Activated gamma-delta T cell (primary cell): ENCODE measurements around the gene CCDC97.
"Not testable (repeated sequence)": the region's sequence is repeated elsewhere in the genome, so short reads cannot be mapped to it uniquely, and the experiment has no call there.

ENCODE experiments used
- DNase-seq: peaks from one replicate; lab custom pipeline; 2025; lab: John Stamatoyannopoulos, UW
- total RNA-seq, 2 donors: gene quantifications; one replicate each; lab custom pipeline; 2026; lab: John Stamatoyannopoulos, UW

CCDC97 gene
- total RNA-seq: 23.6 to 23.9 reads per million in 2 donors

- peak; percentile 72 for DNase-seq
Observed at GRCh38 chr19:41310033-41310831, at the start of gene CCDC97. Gene CCDC97, plus strand, starts transcription at chr19:41310172. Its CDS starts 139 bp downstream, at chr19:41310311.

GRCh38 chr19:41261474-41262190, 48.3 kb upstream of the CCDC97 start:
- no peak for DNase-seq

DNA sequence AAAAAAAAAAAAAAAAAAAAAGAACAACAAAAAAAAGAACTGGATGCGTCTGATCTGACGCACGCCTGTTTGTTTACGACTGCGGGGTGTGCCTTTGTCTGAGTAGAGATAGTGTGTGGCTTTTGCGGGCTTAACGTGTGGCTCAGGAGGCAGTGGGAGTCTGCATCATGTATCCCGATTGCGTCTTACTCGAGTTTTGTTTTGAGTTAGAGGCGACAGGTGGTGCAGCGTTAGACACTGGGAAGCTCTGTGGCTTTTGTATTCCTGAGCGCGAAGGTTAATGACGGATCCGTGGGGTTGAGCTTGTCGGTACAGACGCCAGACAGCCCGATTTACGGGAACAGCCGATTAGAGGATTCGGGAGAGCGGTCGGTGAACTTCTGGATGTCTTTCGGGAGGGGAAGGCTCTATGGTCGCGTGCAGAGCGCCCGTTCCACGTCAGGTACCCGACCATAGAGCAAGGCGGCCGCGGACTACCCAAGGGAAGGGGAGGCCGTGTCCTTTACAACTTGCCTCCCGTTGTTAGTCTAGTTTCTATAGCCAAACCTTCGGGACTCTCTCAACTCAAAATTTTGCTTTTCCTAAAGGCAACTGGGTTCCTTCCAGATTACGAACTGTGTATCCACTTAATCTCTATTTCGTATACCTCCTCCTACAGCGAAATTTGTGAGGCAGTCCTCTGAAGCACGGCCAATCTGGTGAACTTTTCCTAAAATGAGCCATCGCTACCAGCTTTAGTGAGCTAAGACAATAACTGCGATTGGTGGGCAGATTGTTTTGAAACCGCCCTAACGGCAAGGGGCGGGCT, 46.7 kb upstream of the CCDC97 start:
- DNase-seq: peak; percentile 32

DNA sequence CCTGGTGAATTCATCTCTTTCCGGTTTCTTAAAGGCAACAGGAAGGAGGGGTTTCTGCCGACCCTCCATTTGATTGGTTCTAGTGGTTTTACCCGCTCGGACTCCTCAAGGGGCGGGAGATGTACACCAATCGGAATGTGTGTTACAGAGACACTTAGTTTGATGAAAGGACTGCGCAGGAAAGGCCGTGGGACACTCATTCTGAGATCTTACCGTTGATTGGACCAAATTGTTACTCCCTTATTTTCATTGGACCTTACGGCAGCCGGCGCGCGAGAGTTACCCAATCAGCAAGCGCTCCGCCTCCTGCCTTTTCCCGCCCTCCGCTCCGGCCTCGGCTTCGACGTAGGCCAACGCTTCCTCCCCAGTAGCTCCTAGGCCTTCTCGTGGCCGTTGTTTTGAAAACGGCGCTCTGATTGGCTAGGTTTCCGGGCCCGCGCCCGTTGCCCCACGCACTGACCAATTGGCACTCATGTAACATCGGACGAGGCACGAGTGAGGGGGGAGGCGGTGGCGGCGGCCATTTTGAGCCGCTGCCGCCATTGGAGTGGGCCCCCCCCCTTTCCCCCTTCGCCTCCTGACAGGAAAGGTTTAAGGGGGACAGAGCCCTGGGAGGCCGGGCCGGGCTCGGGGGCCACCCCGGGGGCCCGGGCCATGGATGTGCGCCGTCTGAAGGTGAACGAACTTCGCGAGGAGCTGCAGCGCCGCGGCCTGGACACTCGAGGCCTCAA, 46.0 kb upstream of the CCDC97 start, which contains the start of gene HNRNPUL1:
HNRNPUL1 (plus strand) TSS at position 523 of the 731 bp plus-strand sequence; CDS start at position 655, 132 bp downstream.
- peak; percentile 89 for DNase-seq

DNA sequence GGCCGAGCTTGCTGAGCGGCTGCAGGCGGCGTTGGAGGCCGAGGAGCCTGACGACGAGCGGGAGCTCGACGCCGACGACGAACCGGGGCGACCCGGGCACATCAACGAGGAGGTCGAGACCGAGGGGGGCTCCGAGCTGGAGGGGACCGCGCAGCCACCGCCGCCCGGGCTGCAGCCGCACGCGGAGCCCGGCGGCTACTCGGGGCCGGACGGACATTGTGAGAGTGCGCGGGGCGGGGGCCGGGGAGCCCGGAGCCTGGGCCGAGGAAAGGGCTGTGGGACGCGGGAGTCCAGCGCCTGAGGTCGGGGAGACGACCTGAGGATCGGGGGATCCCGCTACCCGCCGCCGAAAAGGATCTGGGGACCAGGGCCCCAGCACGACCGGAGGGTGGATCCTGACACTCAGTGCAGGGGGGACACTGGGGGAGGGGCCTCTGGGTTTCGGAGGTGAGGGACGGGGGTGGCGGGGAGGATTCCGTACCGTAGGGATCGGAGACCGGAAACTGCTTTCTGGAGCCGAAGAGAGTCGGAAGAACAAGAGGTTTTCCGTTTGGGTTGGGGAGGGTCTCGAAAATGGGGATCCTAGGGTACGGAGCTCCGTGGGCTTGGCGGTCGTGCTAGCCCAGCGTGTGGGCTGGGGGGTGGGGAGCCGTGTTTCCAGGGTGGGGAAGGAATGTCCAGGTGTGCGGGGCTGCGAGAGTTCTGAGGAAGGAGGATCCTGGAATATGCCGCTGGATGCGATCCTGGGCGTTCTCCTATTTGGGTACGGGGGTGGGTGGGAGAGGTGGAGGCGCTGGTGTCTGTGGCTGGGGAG, 45.2 kb upstream of the CCDC97 start:
- peak; percentile 29 for DNase-seq

DNA sequence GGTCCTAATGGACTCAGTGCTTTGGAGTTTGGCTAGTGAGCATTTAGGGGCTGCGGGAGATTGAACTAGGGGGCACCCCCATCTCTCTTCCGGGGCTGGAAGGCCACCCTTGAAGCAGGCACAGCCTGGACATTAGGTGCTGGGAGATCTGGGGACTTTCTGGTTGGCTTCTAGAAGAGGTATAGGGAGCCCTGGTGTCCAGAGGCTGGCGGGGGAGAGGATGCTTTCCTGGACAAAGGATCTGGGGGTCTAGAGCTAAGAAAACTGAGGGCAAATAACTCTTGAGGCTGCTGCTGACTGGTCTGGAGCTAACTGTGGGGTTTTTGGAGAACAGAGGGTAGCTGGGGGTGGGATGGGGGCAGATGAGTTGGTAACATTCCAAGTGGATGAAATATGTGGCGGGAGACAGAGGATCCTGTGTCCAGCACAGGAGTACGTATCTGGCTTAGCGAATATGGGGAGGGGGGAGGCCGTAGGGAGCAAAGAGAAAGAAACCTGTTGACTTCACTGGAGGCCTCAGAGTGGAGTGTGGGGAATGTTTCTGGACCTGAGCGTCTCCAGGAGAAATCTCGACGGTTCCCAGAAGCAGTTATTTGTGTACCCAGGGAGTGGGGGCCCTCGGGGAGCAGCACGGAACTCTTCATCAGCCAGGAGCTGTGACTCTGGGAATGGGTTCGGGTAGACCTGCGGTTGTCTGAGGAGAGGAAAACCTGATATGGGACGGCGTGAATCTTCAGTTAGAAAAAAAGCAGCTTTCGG, 44.4 kb upstream of the CCDC97 start:
- DNase-seq: no peak

DNA sequence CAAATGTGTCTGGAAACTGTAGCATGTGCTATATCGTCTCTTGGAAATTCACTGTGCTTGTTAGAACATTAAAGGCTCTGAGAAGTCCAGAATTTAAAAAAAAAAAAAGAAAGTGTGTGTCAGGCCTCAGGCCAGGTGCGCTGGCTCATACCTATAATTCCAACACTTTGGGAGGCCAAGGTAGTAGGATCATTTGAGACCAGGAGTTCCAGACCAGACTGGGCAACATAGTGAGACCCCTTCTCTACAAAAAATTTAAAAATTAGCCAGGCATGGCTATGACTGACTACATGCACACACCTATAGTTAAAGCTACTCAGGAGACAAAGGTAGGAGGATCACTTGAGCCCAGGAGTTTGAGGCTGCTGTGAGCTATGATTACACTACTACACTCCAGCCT, 40.9 kb upstream of the CCDC97 start:
- DNase-seq: no peak

- DNase-seq: no peak
Observed at GRCh38 chr19:41269571-41269970, 40.4 kb upstream of the CCDC97 start.

DNA sequence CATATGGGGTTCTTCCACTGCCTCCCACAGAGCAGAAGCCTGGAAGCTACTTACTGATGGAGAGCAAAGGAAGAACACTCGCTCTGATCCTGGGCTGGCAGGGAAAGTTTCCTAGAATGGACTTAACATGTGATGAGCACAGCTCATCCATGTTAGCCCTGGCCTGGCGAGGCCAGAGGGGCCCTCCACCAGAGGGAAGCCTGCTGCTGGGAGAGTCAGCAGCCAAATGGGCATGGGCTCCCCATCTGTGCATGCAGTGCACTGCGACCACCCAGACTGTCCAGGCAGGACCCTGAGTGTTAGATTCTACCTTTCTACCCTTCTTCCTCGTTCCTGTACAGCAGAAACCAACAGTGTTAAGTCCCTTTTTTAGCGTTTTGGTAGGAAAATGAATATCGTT, 36.9 kb upstream of the CCDC97 start:
- DNase-seq: no peak

DNA sequence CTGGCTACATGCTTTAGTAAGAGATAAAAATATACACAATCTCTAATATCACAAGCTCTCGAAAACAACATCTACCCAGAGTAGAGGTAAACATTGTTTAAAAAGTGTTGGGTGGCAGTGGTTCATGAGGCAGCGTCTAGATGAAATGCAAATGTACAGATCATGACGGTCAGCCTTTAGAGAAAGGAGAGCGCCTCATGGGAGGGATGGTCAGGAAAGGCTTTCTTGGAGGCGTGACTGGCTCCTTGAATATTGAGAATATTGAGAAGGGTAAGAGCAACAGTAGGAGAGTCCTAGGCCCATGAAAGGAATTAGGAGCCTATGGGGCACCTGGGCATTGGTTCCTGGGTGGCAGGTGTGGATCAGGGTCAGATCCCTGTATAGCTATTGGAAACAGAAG, 35.2 kb upstream of the CCDC97 start:
- DNase-seq: no peak

GRCh38 chr19:41276231-41276630, 33.7 kb upstream of the CCDC97 start:
- DNase-seq: no peak

GRCh38 chr19:41278478-41278877, 31.5 kb upstream of the CCDC97 start:
- DNase-seq: no peak

GRCh38 chr19:41288673-41289530, 21.1 kb upstream of the CCDC97 start:
- DNase-seq: no peak

GRCh38 chr19:41289814-41290213, 20.2 kb upstream of the CCDC97 start:
- not testable (repeated sequence) for DNase-seq

- no peak for DNase-seq
Observed at GRCh38 chr19:41294393-41294792, 15.6 kb upstream of the CCDC97 start.

- no peak for DNase-seq
Observed at GRCh38 chr19:41295499-41295898, 14.5 kb upstream of the CCDC97 start.

DNA sequence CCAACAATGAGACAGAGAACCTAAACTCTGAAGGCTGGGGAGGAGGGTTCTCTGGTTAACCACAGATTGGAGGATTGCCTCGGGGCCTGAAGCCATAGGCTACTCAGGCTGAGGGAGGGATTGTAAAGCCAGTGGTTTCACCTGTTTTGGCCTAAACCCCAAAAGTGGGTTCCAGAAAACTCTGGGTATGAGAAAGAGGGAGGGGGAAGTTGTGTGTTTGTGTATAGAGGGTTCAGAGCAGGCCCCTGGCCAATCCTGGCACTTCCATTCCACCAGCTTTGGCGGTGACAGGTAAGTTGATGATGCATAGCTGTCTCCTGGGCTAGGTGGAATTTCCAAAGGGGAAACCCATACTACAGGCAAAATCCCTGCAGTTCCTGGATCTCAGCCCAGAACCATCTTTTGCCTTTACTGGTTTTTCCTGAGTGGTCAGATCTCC, 13.5 kb upstream of the CCDC97 start:
- no peak for DNase-seq

- no peak for DNase-seq
Observed at GRCh38 chr19:41297628-41298347, 12.2 kb upstream of the CCDC97 start.
